Choroid plexus epithelial cell (primary cell): ENCODE data around the gene DDX46.
"Not testable (repeated sequence)": the region's sequence is repeated elsewhere in the genome, so short reads cannot be mapped to it uniquely, and the experiment has no call there.

Experiments
- DNase-seq: peaks from one replicate; pipeline ENCODE4 v3.0.0-alpha.2; 2010; ENCODE audit warnings: low read depth
- H3K4me3 ChIP-seq: 2 replicates; pipeline ENCODE4 v1.5.1; 2011; ENCODE audit warnings: low read depth, mild to moderate bottlenecking, control low read depth, low read length, moderate library complexity
- CTCF ChIP-seq: conservative IDR thresholded peaks from 2 replicates; pipeline ENCODE4 v1.5.1; 2011; ENCODE audit warnings: low read depth, mild to moderate bottlenecking, control low read depth, inconsistent platforms, low read length, moderate library complexity

DDX46 gene

GRCh38 chr5:134758176-134758503, 439 bp upstream of the DDX46 start:
- H3K4me3 ChIP-seq: peak overlapping the region; percentile 100
- no peak for TF ChIP-seq CTCF
- DNase-seq: no peak

GRCh38 chr5:134767528-134768291, 9.1 kb downstream of the DDX46 start:
- H3K4me3 ChIP-seq: not testable (repeated sequence)
- DNase-seq: peak; percentile 26

GRCh38 chr5:134769206-134769605, 10.6 kb downstream of the DDX46 start:
- no peak for TF ChIP-seq CTCF
- H3K4me3 ChIP-seq: no peak overlapping the region
- DNase-seq: peak; percentile 89

GRCh38 chr5:134772461-134773125, 14.0 kb downstream of the DDX46 start:
- DNase-seq: no peak
- no peak overlapping the region for H3K4me3 ChIP-seq
- no peak for TF ChIP-seq CTCF

GRCh38 chr5:134777366-134777765, 18.8 kb downstream of the DDX46 start:
- TF ChIP-seq CTCF: no peak
- no peak overlapping the region for H3K4me3 ChIP-seq
- DNase-seq: no peak

GRCh38 chr5:134784241-134784920, 25.8 kb downstream of the DDX46 start:
- peak; percentile 59 for TF ChIP-seq CTCF
- peak; percentile 39 for DNase-seq
- H3K4me3 ChIP-seq: no peak overlapping the region

- no peak for TF ChIP-seq CTCF
- H3K4me3 ChIP-seq: no peak overlapping the region
- DNase-seq: peak; percentile 30
Observed at GRCh38 chr5:134784946-134785620, 26.5 kb downstream of the DDX46 start.
